Natural killer cell (primary cell): Measurements from ENCODE around the gene ESYT2. TPM values are rescaled to one million over a fixed set of nuclear protein-coding genes. Genes with fewer than 3 reads are reported as not detected.

ENCODE experiments used
- ATAC-seq, 3 donors: fragments of 150-1000 bp in 2 of 3; fragments of 200-7000 bp in 1 of 3; cut with Tn5 transposase; 1 replicate in 1 of 3; 2 replicates in 2 of 3; pipeline ENCODE4 v1.10.0; 2021; ENCODE audit warnings: mild to moderate bottlenecking in 2 of 3, moderate library complexity in 2 of 3
- DNase-seq, 2 donors: peaks; one replicate each; pipeline versions ENCODE4 v3.0.0 to v3.0.0-alpha.2; 2013 to 2021; ENCODE audit warnings: mixed read lengths in 1 of 2
- H3K27ac ChIP-seq: one replicate; pipeline ENCODE4 v1.5.1; 2013; ENCODE audit warnings: mild to moderate bottlenecking, low read length
- H3K27me3 ChIP-seq: one replicate; pipeline ENCODE4 v1.6.1; 2013; ENCODE audit warnings: low read length; ENCODE audit not compliant: control insufficient read depth, insufficient read depth
- H3K36me3 ChIP-seq: one replicate; pipeline ENCODE4 v1.6.1; 2013; ENCODE audit warnings: low read length; ENCODE audit not compliant: control insufficient read depth, insufficient read depth
- H3K4me1 ChIP-seq: one replicate; pipeline ENCODE4 v1.6.1; 2013; ENCODE audit warnings: low read length; ENCODE audit not compliant: control insufficient read depth, insufficient read depth
- H3K4me3 ChIP-seq: one replicate; pipeline ENCODE4 v1.5.1; 2013; ENCODE audit warnings: low read length
- H3K9me3 ChIP-seq: one replicate; pipeline ENCODE4 v1.6.1; 2013; ENCODE audit warnings: low read length; ENCODE audit not compliant: control insufficient read depth, insufficient read depth
- H3K27ac Mint-ChIP-seq, 2 donors: one replicate each; pipeline ENCODE4 v1.8.0; 2022; ENCODE audit warnings: mild to moderate bottlenecking in 2 of 2, mixed read lengths in 2 of 2, moderate library complexity in 1 of 2
- H3K27me3 Mint-ChIP-seq, 2 donors: one replicate each; pipeline ENCODE4 v1.8.0; 2022; ENCODE audit warnings: low read depth in 2 of 2, mixed read lengths in 2 of 2
- H3K36me3 Mint-ChIP-seq: one replicate; pipeline ENCODE4 v1.8.0; 2022; ENCODE audit warnings: mixed read lengths
- H3K4me1 Mint-ChIP-seq, 2 donors: one replicate each; pipeline ENCODE4 v1.8.0; 2022; ENCODE audit warnings: mixed read lengths in 2 of 2
- H3K4me3 Mint-ChIP-seq: one replicate; pipeline ENCODE4 v1.8.0; 2022; ENCODE audit warnings: mild to moderate bottlenecking, moderate library complexity, mixed read lengths
- H3K9me3 Mint-ChIP-seq, 2 donors: one replicate each; pipeline ENCODE4 v1.8.0; 2022; ENCODE audit warnings: mixed read lengths in 2 of 2
- WGBS: methylation state at CpG from one replicate; pipeline ENCODE4 v1.1.7; 2013; ENCODE audit warnings: missing lambda C conversion rate; ENCODE audit not compliant: insufficient coverage; 5-methylcytosine and 5-hydroxymethylcytosine counted together
- intact Hi-C: fragments of 100-400 bp; cut with micrococcal nuclease; formaldehyde crosslinking; loops from one replicate; pipeline ENCODE4 v1.14.2; 2022
- total RNA-seq, 4 donors: library from RNA; stranded (reverse); fragments of 120-200 nt in 1 of 4; gene quantifications; one replicate each; pipeline versions ENCODE4 v1.2.3 to v1.2.4, GENCODE V29; 2013 to 2022
- TF ChIP-seq, protein P1 (sequence below): fragments of 200-600 bp; IDR thresholded peaks from one replicate; pipeline ENCODE4 v1.8.0; 2022; ENCODE audit warnings: antibody characterized with exemption

Gene ESYT2
- total RNA-seq, 3 donors from 2014 or later (not counting 1 experiment from before 2014, with no cell fraction given): 137 to 163 (median 160) TPM

DNA sequence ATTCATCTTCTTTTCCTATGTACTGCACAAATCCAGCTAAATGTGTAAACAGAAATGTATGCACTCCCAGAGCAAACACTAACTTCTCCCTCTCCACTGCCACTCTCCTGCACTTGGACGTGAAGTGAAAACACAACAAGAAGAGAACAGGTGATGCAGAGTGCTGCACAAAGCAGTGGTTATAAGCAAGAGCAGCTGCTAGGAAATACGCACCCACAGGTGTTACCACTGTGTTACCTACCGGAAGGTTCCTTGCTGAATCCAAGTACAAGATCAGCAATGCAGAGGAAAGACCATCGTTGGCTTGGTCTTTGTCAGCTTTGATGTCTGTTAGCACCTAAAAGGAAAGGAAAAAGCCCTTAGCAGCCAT, 70.1 kb downstream of the ESYT2 start:
- intact Hi-C loops: no loop called here
- peaks cover 11 to 12% of the 10 kb centered on the region in 2 donors for H3K4me1 Mint-ChIP-seq
- no peaks in the 10 kb centered on the region for H3K9me3 ChIP-seq
- no peaks in the 10 kb centered on the region for H3K4me1 ChIP-seq
- peaks cover 46% of the 10 kb centered on the region for H3K36me3 Mint-ChIP-seq
- TF ChIP-seq, protein P1, sequence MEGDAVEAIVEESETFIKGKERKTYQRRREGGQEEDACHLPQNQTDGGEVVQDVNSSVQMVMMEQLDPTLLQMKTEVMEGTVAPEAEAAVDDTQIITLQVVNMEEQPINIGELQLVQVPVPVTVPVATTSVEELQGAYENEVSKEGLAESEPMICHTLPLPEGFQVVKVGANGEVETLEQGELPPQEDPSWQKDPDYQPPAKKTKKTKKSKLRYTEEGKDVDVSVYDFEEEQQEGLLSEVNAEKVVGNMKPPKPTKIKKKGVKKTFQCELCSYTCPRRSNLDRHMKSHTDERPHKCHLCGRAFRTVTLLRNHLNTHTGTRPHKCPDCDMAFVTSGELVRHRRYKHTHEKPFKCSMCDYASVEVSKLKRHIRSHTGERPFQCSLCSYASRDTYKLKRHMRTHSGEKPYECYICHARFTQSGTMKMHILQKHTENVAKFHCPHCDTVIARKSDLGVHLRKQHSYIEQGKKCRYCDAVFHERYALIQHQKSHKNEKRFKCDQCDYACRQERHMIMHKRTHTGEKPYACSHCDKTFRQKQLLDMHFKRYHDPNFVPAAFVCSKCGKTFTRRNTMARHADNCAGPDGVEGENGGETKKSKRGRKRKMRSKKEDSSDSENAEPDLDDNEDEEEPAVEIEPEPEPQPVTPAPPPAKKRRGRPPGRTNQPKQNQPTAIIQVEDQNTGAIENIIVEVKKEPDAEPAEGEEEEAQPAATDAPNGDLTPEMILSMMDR: no peak
- peak overlapping the region in 1 of 2 donors; percentile 2 for H3K27ac Mint-ChIP-seq
- H3K36me3 ChIP-seq: peaks cover 85% of the 10 kb centered on the region
- DNase-seq (no peak), ATAC-seq (no peak)
- H3K4me3 Mint-ChIP-seq: no peak overlapping the region
- H3K27me3 Mint-ChIP-seq: no peaks in the 10 kb centered on the region
- H3K27ac ChIP-seq: no peak overlapping the region
- 93% methylated on average over 4 of the region's 4 CpGs for WGBS
- no peaks in the 10 kb centered on the region for H3K27me3 ChIP-seq
- H3K4me3 ChIP-seq: no peak overlapping the region
- H3K9me3 Mint-ChIP-seq: no peaks in the 10 kb centered on the region

GRCh38 chr7:158758586-158759244, 70.6 kb downstream of the ESYT2 start:
- Mint-ChIP-seq H3K27me3 (no peaks in the 10 kb centered on the region), H3K4me3 (no peak overlapping the region), H3K9me3 (no peaks in the 10 kb centered on the region), H3K36me3 (peaks cover 41% of the 10 kb centered on the region), H3K4me1 (peaks cover 11 to 12% of the 10 kb centered on the region in 2 donors), H3K27ac (peak overlapping the region in 1 of 2 donors; percentile 68)
- intact Hi-C loops: no loop called here
- no peak for ATAC-seq
- H3K27me3 ChIP-seq: no peaks in the 10 kb centered on the region
- 96% methylated on average over 16 of the region's 16 CpGs for WGBS
- no peak overlapping the region for H3K27ac ChIP-seq
- TF ChIP-seq, protein P1: no peak
- peaks cover 82% of the 10 kb centered on the region for H3K36me3 ChIP-seq
- H3K9me3 ChIP-seq: no peaks in the 10 kb centered on the region
- no peak overlapping the region for H3K4me3 ChIP-seq
- H3K4me1 ChIP-seq: no peaks in the 10 kb centered on the region
- no peak for DNase-seq

GRCh38 chr7:158757404-158757989, 71.8 kb downstream of the ESYT2 start:
- Histone ChIP-seq H3K9me3 (no peaks in the 10 kb centered on the region), H3K4me3 (no peak overlapping the region), H3K27me3 (no peaks in the 10 kb centered on the region), H3K4me1 (no peaks in the 10 kb centered on the region), H3K36me3 (peaks cover 80% of the 10 kb centered on the region), H3K27ac (no peak overlapping the region)
- peaks cover 39% of the 10 kb centered on the region for H3K36me3 Mint-ChIP-seq
- no peaks in the 10 kb centered on the region for H3K27me3 Mint-ChIP-seq
- TF ChIP-seq, protein P1: no peak
- H3K4me1 Mint-ChIP-seq: peaks cover 11 to 12% of the 10 kb centered on the region in 2 donors
- DNase-seq (no peak), ATAC-seq (no peak)
- H3K9me3 Mint-ChIP-seq: no peaks in the 10 kb centered on the region
- intact Hi-C loops: no loop called here
- H3K27ac Mint-ChIP-seq: peak overlapping the region in 1 of 2 donors; percentile 68
- no peak overlapping the region for H3K4me3 Mint-ChIP-seq
- 98% methylated on average over 16 of the region's 16 CpGs for WGBS
